CD4-positive, CD25-positive, alpha-beta regulatory T cell (primary cell): ENCODE measurements around the gene ARIH2. TPM values are rescaled to one million over a fixed set of nuclear protein-coding genes. Genes with fewer than 3 reads are reported as not detected.
"Not testable (repeated sequence)": the region's sequence is repeated elsewhere in the genome, so short reads cannot be mapped to it uniquely, and the experiment has no call there.

Experiments used
- ATAC-seq, 2 donors: fragments of 150-1000 bp; cut with Tn5 transposase; one replicate each; pipeline ENCODE4 v1.10.0; 2021; ENCODE audit warnings: low read depth in 2 of 2, moderate number of reproducible peaks in 2 of 2, moderate library complexity in 1 of 2
- DNase-seq, 3 donors: peaks; one replicate each; pipeline versions ENCODE4 v3.0.0 to v3.0.0-alpha.2; 2012 to 2022; ENCODE audit warnings: mixed read lengths in 1 of 3
- H3K27ac ChIP-seq: one replicate; pipeline ENCODE4 v1.7.0; 2013; ENCODE audit warnings: mild to moderate bottlenecking, low read length; ENCODE audit not compliant: insufficient read depth, poor library complexity, severe bottlenecking
- H3K27me3 ChIP-seq: one replicate; pipeline ENCODE4 v1.7.0; 2013; ENCODE audit warnings: low read length; ENCODE audit not compliant: control insufficient read depth, insufficient read depth
- H3K36me3 ChIP-seq: one replicate; pipeline ENCODE4 v1.7.0; 2013; ENCODE audit warnings: mild to moderate bottlenecking, low read length, moderate library complexity; ENCODE audit not compliant: control insufficient read depth, insufficient read depth
- H3K4me1 ChIP-seq: 2 replicates; pipeline ENCODE4 v1.7.0; 2013; ENCODE audit warnings: mild to moderate bottlenecking, low read length; ENCODE audit not compliant: insufficient read depth, control insufficient read depth, poor library complexity, severe bottlenecking
- H3K4me3 ChIP-seq: one replicate; pipeline ENCODE4 v1.7.0; 2013; ENCODE audit warnings: low read depth, mild to moderate bottlenecking, low read length, moderate library complexity
- H3K9me3 ChIP-seq, 2 experiments: 1 replicate in 1 of 2; 2 replicates in 1 of 2; pipeline ENCODE4 v1.7.0; 2013; ENCODE audit warnings: low read length in 2 of 2, mild to moderate bottlenecking in 1 of 2, moderate library complexity in 1 of 2; ENCODE audit not compliant: control insufficient read depth in 2 of 2
- H3K27ac Mint-ChIP-seq, 3 donors: one replicate each; pipeline ENCODE4 v1.8.0; 2020 to 2022; ENCODE audit warnings: mild to moderate bottlenecking in 3 of 3, mixed read lengths in 3 of 3, moderate library complexity in 2 of 3
- H3K27me3 Mint-ChIP-seq: one replicate; pipeline ENCODE4 v1.8.0; 2022; ENCODE audit warnings: mild to moderate bottlenecking, mixed read lengths
- H3K36me3 Mint-ChIP-seq: one replicate; pipeline ENCODE4 v1.8.0; 2020; ENCODE audit warnings: mixed read lengths
- H3K4me1 Mint-ChIP-seq, 4 donors: one replicate each; pipeline ENCODE4 v1.8.0; 2020 to 2022; ENCODE audit warnings: mixed read lengths in 4 of 4, mild to moderate bottlenecking in 1 of 4
- H3K4me3 Mint-ChIP-seq, 4 donors: one replicate each; pipeline ENCODE4 v1.8.0; 2020 to 2022; ENCODE audit warnings: mild to moderate bottlenecking in 4 of 4, mixed read lengths in 4 of 4, moderate library complexity in 3 of 4
- H3K9me3 Mint-ChIP-seq, 7 donors: one replicate each; pipeline ENCODE4 v1.8.0; 2020 to 2022; ENCODE audit warnings: mixed read lengths in 7 of 7, mild to moderate bottlenecking in 3 of 7, moderate library complexity in 2 of 7
- polyA plus RNA-seq, 4 donors: library from polyadenylated mRNA; unstranded; fragments of 300-500 nt; fragmentation: Illumina TruSeq; gene quantifications; one replicate each; pipeline ENCODE4 v1.2.3, GENCODE V29; 2021
- total RNA-seq: library from RNA; stranded (reverse); gene quantifications from one replicate; pipeline ENCODE4 v1.2.3, GENCODE V29; 2022

The ARIH2 gene
- total and polyA plus RNA-seq, 5 donors from 2014 or later: 110 to 171 (median 113) TPM

DNA sequence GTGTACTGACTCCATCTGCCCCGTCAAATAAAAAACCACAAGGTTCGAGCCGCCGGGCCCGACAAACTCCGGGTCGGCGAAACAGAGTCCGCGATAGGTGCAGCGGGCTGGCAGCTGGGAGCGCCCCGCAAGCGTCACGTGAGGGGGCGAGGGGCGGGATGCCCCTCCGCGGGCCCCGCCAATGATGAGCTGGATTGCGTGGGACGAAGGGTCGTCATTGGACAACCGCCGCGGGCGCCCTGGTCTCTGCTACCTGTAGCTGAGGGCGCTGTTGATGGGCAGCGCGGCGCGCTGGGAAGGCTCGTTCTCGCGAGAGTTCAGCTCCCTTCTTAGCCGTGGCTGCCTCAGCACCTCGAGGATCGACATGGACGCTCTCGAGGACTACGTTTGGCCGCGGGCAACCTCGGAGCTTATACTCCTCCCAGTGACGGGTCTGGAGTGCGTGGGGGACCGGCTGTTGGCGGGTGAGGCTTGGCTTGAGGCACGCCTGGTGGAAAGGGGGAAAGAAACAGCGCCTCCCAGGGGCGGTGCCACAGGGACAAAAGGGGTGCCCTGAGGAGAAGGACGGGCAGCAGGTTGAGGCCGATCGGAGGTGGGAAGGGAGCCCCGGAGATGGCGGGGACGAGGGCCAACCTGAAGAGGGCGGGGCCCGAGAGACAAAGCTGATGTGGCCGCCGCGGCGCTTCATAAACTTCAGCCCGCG, 88.6 kb downstream of the ARIH2 start, which contains the start of gene WDR6:
WDR6 (plus strand) TSS at position 324 of the 703 bp plus-strand sequence; CDS start at position 365, 41 bp downstream.
- peak within 1 kb of the TSS; percentile 93 for H3K27ac ChIP-seq
- H3K4me1 ChIP-seq: peaks cover 19% of the 10 kb centered on the region
- peak; percentile 97 to 99 (median 97) for DNase-seq
- H3K36me3 Mint-ChIP-seq: peaks cover 7% of the 10 kb centered on the region
- no peaks in the 10 kb centered on the region for H3K27me3 Mint-ChIP-seq
- H3K27ac Mint-ChIP-seq: peak within 1 kb of the TSS; percentile 98 to 100 (median 99)
- H3K4me1 Mint-ChIP-seq: peaks cover 0 to 34% (median 22%) of the 10 kb centered on the region in 4 donors
- peak within 1 kb of the TSS; percentile 94 to 99 (median 97) for H3K4me3 Mint-ChIP-seq
- peak; percentile 95 for ATAC-seq
- H3K4me3 ChIP-seq: peak within 1 kb of the TSS; percentile 66
- no peaks in the 10 kb centered on the region for H3K27me3 ChIP-seq
- peaks cover 0 to 1% (median 0%) of the 10 kb centered on the region in 7 donors for H3K9me3 Mint-ChIP-seq
- H3K36me3 ChIP-seq: peaks cover 9% of the 10 kb centered on the region
- H3K9me3 ChIP-seq: no peaks in the 10 kb centered on the region

DNA sequence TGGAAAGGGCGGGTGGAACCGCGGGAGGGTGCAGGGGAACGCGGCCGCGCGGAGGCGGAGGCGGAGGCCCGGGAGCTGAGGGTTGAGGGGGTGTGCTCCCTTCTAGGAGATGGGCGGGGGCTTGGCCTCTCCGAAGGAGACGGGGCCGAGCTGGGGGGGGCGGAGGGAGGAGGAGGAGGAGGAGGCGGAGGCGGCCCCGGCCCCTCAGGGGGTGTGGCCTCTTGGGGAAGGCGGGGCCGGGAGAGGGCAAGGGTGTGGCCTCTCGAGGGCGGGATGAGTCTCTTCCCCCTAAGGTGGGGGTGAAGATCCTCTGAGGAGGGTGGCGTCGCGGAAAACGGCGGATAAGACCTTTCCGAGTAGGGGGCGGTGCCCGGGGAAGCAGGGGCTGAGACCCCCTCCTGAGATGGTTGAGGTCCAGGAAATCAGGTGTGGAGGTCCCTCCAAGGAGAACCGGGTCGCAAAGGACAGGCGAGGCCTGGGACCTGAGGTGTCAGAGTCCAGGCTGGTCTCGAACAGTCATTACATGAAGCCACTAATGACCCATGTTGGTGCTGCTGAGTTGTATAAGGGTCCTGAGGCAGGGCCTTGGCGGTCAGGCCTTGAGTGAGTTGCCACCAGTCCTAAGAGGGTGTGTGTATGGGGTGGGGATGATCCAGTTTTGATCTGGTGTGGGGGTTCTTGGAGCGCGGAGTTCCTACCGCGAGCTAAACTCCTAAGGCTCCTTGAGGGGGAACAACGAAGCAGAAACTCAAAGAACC, 89.3 kb downstream of the ARIH2 start:
- Histone ChIP-seq H3K4me1 (peaks cover 19% of the 10 kb centered on the region), H3K9me3 (no peaks in the 10 kb centered on the region), H3K27me3 (no peaks in the 10 kb centered on the region), H3K36me3 (peaks cover 16% of the 10 kb centered on the region), H3K4me3 (peak overlapping the region; percentile 66), H3K27ac (peak overlapping the region; percentile 93)
- peaks cover 0 to 30% (median 24%) of the 10 kb centered on the region in 4 donors for H3K4me1 Mint-ChIP-seq
- ATAC-seq (peak; percentile 47 to 49), DNase-seq (peak; percentile 78 to 91 (median 86))
- no peaks in the 10 kb centered on the region for H3K27me3 Mint-ChIP-seq
- no peaks in the 10 kb centered on the region for H3K9me3 Mint-ChIP-seq
- H3K4me3 Mint-ChIP-seq: peak overlapping the region; percentile 94 to 99 (median 97)
- H3K36me3 Mint-ChIP-seq: peaks cover 7% of the 10 kb centered on the region
- H3K27ac Mint-ChIP-seq: peak overlapping the region; percentile 98 to 100 (median 99)

- peak overlapping the region; percentile 66 for H3K4me3 ChIP-seq
- H3K27ac ChIP-seq: peak overlapping the region; percentile 93
- H3K27ac Mint-ChIP-seq: peak overlapping the region in 2 of 3 donors; percentile 99 to 100
These were observed 90.0 kb downstream of the ARIH2 start for GRCh38 chr3:49008627-49009026.

GRCh38 chr3:49009396-49009795, 90.8 kb downstream of the ARIH2 start:
- peaks cover 19% of the 10 kb centered on the region for H3K4me1 ChIP-seq
- Mint-ChIP-seq H3K36me3 (peaks cover 4% of the 10 kb centered on the region), H3K4me3 (peak overlapping the region; percentile 44 to 94 (median 79)), H3K27me3 (no peaks in the 10 kb centered on the region), H3K9me3 (no peaks in the 10 kb centered on the region), H3K27ac (no peak overlapping the region), H3K4me1 (peaks cover 0 to 37% (median 29%) of the 10 kb centered on the region in 4 donors)
- no peaks in the 10 kb centered on the region for H3K27me3 ChIP-seq
- ATAC-seq: no peak
- H3K4me3 ChIP-seq: no peak overlapping the region
- DNase-seq: no peak
- peaks cover 29% of the 10 kb centered on the region for H3K36me3 ChIP-seq
- H3K27ac ChIP-seq: peak overlapping the region; percentile 25
- H3K9me3 ChIP-seq: no peaks in the 10 kb centered on the region

More at GRCh38 chr3:49008627-49009026, 90.0 kb downstream of the ARIH2 start:
- not testable (repeated sequence) for ATAC-seq, H3K9me3 Mint-ChIP-seq, H3K27me3 Mint-ChIP-seq, H3K9me3 ChIP-seq, DNase-seq, H3K27me3 ChIP-seq, H3K36me3 Mint-ChIP-seq
- Mint-ChIP-seq H3K4me3 (peak overlapping the region; percentile 90 to 99 (median 96)), H3K4me1 (peaks cover 0 to 32% (median 26%) of the 10 kb centered on the region in 4 donors)
- H3K36me3 ChIP-seq: peaks cover 22% of the 10 kb centered on the region
- H3K4me1 ChIP-seq: peaks cover 19% of the 10 kb centered on the region

DNA sequence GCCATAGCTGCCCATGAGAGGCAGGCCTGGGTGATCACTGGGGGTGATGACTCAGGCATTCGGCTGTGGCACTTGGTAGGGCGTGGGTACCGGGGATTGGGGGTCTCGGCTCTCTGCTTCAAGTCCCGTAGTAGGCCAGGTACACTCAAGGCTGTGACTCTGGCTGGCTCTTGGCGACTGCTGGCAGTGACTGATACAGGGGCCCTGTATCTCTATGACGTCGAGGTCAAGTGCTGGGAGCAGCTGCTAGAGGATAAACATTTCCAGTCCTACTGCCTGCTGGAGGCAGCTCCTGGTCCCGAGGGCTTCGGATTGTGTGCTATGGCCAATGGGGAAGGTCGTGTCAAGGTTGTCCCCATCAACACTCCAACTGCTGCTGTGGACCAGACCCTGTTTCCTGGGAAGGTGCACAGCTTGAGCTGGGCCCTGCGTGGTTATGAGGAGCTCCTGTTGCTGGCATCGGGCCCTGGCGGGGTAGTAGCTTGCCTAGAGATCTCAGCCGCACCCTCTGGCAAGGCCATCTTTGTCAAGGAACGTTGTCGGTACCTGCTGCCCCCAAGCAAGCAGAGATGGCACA, 93.9 kb downstream of the ARIH2 start:
- Mint-ChIP-seq H3K4me3 (peak overlapping the region in 1 of 4 donors; percentile 51), H3K27ac (no peak overlapping the region), H3K4me1 (peaks cover 0 to 44% (median 25%) of the 10 kb centered on the region in 4 donors), H3K9me3 (no peaks in the 10 kb centered on the region), H3K36me3 (peaks cover 15% of the 10 kb centered on the region), H3K27me3 (no peaks in the 10 kb centered on the region)
- H3K27me3 ChIP-seq: no peaks in the 10 kb centered on the region
- H3K27ac ChIP-seq: no peak overlapping the region
- DNase-seq (no peak), ATAC-seq (no peak)
- H3K4me3 ChIP-seq: no peak overlapping the region
- no peaks in the 10 kb centered on the region for H3K9me3 ChIP-seq
- peaks cover 47% of the 10 kb centered on the region for H3K36me3 ChIP-seq
- H3K4me1 ChIP-seq: peaks cover 14% of the 10 kb centered on the region

DNA sequence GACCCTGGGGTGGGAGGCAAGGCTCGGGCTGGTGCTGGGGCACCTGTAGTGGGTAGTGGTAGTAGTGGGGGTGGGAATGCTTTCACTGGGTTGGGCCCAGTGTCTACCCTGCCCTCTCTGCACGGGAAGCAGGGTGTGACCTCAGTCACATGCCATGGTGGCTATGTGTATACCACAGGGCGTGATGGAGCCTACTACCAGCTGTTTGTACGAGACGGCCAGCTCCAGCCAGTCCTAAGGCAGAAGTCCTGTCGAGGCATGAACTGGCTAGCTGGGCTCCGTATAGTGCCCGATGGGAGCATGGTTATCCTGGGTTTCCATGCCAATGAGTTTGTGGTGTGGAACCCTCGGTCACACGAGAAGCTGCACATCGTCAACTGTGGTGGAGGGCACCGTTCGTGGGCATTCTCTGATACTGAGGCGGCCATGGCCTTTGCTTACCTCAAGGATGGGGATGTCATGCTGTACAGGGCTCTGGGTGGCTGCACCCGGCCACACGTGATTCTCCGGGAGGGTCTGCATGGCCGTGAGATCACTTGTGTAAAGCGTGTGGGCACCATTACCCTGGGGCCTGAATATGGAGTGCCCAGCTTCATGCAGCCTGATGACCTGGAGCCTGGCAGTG, 94.6 kb downstream of the ARIH2 start:
- DNase-seq: no peak
- Histone ChIP-seq H3K27ac (no peak overlapping the region), H3K4me1 (peaks cover 12% of the 10 kb centered on the region), H3K4me3 (no peak overlapping the region), H3K27me3 (no peaks in the 10 kb centered on the region), H3K9me3 (no peaks in the 10 kb centered on the region), H3K36me3 (peaks cover 47% of the 10 kb centered on the region)
- no peak for ATAC-seq
- Mint-ChIP-seq H3K4me1 (peaks cover 0 to 41% (median 23%) of the 10 kb centered on the region in 4 donors), H3K4me3 (peak overlapping the region in 1 of 4 donors; percentile 49), H3K27ac (no peak overlapping the region), H3K36me3 (peaks cover 15% of the 10 kb centered on the region), H3K9me3 (no peaks in the 10 kb centered on the region), H3K27me3 (no peaks in the 10 kb centered on the region)
